Posterior cingulate gyrus (tissue), 11 donors: ENCODE measurements around the gene LRRK1.

Experiments
- DNase-seq, 10 donors: peaks; one replicate each; pipeline versions ENCODE4 v3.0.0 to v3.0.0-alpha.2; 2020 to 2021; ENCODE audit warnings: mixed read lengths in 3 of 10
- intact Hi-C: fragments of 100-400 bp; cut with DNase I; formaldehyde crosslinking; loops from one replicate; pipeline ENCODE4 v1.15.1; 2023

The LRRK1 gene

GRCh38 chr15:101050623-101051290 is 131.6 kb downstream of the LRRK1 start:
- peak in 2 of 10 donors; percentile 41 to 71 for DNase-seq
- intact Hi-C loops = no loop called here

DNA sequence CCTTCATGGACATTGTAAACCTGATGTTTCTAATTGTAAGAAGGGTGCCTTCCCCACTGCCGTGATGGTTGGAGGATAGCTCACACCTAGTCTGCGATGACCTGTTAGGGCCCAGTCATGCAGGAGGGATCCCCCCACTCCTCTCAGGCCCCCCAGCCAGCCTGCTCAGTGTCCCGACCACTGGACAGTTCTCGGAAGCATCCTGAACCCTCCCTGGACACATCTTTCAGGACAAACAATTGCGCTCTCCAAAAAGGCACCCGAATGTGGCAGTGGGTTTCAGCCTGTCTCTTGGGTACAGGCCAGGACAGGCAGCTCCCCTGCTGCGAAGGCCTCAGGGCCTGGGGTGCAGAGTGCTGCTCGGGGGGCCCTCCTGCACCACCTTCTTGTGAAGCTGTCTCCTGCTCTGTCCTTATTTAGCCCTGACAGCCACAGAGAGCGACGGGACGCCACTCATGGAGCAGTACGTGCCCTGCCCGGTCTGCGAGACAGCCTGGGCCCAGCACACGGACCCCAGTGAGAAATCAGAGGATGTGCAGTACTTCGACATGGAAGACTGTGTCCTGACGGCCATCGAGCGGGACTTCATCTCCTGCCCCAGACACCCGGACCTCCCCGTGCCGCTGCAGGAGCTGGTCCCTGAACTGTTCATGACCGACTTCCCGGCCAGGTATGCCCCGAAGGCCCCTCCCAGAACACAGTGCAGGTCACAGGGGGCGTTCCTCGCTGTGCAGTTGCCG is 132.3 kb downstream of the LRRK1 start:
- peak in 2 of 10 donors; percentile 72 to 76 for DNase-seq
- intact Hi-C loops = no loop called here

GRCh38 chr15:101052031-101052620 is 133.0 kb downstream of the LRRK1 start:
- peak in 1 of 10 donors; percentile 33 for DNase-seq
- intact Hi-C loops = no loop called here

DNA sequence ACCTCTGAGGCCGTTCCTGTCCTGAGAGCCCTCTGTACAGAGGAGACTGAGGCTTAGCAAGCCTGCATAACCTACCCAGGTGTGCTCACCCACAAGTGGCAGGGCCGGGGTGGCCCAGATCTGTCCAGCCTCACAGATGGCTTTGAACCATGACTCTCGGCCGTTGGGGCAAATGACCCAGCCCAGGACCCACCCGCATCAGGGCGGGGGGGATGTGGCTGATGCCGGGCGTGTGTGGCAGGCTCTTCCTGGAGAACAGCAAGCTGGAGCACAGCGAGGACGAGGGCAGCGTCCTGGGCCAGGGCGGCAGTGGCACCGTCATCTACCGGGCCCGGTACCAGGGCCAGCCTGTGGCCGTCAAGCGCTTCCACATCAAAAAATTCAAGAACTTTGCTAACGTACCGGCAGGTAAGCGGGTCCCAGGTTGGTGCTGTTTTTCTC is 133.5 kb downstream of the LRRK1 start:
- intact Hi-C loops = no loop called here
- DNase-seq = peak in 1 of 10 donors; percentile 75

- intact Hi-C loops = no loop called here
- peak in 2 of 10 donors; percentile 39 to 87 for DNase-seq
These were observed 134.1 kb downstream of the LRRK1 start for GRCh38 chr15:101053261-101053660.

DNA sequence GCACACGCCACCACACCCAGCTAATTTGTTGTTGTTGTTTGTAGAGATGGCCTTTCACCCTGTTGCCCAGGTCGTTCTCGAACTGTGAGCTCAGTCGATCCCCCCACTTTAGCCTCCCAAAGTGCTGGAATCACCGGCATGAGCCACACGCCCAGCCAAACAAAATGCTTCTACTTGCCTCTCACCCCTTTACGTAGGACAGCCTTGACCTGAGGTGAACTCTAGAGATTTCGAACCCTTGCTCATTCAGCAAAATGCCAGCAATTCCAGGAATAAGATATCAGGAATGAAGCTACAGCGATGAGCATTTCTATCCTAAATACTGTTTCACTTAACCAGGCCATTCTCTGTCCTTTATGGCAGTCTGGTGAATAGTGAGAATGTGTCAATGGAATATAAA is 135.0 kb downstream of the LRRK1 start:
- peak in 1 of 10 donors; percentile 34 for DNase-seq
- intact Hi-C loops = no loop called here

DNA sequence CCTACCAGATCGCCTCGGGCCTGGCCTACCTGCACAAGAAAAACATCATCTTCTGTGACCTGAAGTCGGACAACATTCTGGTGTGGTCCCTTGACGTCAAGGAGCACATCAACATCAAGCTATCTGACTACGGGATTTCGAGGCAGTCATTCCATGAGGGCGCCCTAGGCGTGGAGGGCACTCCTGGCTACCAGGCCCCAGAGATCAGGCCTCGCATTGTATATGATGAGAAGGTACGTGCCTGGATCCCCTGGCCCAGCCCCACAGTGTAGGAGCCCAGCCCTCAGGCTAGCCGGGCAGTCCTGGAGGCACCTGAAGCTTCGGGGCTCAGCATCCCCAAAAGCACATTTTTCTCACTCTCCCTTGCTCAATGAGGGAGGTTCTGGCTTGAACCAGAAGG is 135.8 kb downstream of the LRRK1 start:
- peak in 2 of 10 donors; percentile 38 to 52 for DNase-seq

DNA sequence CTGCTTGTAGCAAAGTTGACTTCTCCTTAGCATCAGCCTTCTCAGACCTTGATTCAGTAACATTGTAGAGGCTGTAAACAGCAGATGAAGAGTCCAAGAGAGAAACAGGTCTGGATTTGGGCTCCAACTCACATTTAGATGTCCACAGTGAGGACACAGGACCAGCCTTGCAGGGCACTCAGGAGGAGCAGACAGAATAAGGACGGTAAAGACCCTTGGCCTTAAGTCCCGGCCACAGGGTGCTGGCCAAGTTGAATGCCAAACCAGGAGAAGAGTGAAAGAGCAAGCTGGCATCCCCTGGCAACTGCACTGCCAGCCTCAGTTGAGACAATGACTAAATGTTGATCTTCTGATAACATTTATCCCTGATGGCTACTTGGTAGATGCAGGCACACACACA is 136.3 kb downstream of the LRRK1 start:
- peak in 1 of 10 donors; percentile 32 for DNase-seq
- intact Hi-C loops = no loop called here

More for the DNA sequence above, 135.8 kb downstream of the LRRK1 start:
- intact Hi-C loops = no loop called here

DNA sequence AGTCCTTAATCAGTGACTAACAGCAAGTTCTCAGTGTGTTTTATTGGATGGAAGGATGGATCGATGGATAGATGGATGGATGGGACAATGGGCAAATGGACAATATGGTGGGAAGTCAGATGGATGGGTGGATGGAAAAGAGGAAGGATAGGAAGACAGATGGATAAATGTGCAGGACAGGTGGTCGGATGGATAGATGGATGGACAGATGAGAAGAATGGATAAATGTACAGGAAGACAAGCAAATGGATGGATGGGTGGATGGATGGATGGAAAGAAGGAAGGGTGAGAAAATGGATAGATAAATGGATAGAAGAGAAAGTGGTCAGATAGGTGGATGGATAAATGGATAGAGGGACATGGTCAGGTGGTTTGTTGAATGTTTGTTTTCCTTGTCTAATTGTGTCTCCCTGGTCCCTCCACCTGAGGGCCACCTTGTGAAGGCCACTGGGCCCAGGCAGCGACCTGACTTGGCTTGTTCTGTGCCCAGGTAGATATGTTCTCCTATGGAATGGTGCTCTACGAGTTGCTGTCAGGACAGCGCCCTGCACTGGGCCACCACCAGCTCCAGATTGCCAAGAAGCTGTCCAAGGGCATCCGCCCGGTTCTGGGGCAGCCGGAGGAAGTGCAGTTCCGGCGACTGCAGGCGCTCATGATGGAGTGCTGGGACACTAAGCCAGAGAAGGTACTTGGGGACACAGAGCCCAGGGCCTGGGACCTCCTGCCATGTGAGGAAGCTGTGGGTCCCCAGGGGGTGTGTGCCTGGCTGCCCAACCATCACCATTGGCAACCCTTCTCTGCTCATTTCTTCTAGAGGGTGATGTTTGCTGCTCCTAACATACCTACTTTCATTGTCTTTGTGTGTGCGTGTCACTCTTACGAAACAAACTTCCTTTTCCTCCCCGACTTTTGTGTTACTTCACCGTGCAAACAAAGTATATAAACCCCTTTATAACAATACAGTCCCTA is 137.5 kb downstream of the LRRK1 start:
- intact Hi-C loops = no loop called here
- peak in 2 of 10 donors; percentile 73 to 74 for DNase-seq

GRCh38 chr15:101057841-101058407 is 138.8 kb downstream of the LRRK1 start:
- intact Hi-C loops = no loop called here
- DNase-seq = peak in 2 of 10 donors; percentile 24 to 36

DNA sequence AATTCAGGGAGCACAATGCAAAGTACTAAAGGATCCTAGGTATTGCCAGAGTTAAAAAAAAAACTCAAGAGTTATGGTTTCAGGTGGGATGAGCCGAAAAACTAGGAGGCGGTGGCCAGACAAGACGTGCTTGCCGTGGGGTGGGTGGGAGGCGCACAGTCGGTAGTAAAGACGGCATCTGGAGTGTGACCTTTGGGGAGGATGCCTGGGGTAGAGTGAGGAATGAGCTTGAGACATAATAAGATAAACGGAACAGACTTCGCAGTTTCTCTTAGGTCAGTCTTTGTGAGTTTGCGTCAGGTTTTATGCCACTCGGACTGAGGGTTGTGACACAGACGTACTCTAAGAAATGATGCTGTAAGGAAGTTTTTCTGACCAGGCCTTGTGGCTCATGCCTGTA is 139.6 kb downstream of the LRRK1 start:
- intact Hi-C loops = no loop called here
- DNase-seq = no peak

- intact Hi-C loops = no loop called here
- no peak for DNase-seq
These were observed 140.5 kb downstream of the LRRK1 start for GRCh38 chr15:101059381-101060341.

- intact Hi-C loops = no loop called here
- DNase-seq = peak in 2 of 10 donors; percentile 55 to 66
These were observed 141.7 kb downstream of the LRRK1 start for GRCh38 chr15:101060576-101061551.

DNA sequence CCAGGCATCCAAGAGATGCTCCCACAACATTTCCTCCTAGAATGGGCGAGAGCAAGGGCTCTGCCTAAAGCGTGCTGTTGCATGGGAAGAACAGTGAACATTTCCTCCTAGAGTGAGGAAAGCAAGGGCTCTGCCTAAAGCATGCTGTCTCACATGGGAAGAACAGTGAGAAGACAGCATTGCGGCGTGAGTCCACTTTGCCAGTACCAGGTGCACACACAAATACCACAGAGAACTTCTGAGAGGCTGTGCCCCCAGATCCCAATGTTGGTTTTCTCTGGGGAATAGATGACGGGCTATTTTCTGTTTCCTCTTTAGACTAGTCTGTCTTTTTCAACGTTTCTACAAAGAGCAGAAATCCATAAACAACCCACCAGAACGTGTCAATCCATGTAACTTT is 142.9 kb downstream of the LRRK1 start:
- no peak for DNase-seq
- intact Hi-C loops = no loop called here

- DNase-seq = peak in 2 of 10 donors; percentile 52 to 62
- intact Hi-C loops = no loop called here
These were observed 143.5 kb downstream of the LRRK1 start for GRCh38 chr15:101062471-101063171.

- intact Hi-C loops = no loop called here
- peak in 1 of 10 donors; percentile 76 for DNase-seq
These were observed 144.1 kb downstream of the LRRK1 start for GRCh38 chr15:101063212-101063611.
